MG63 (cell line): ENCODE results near the gene FAM47E. TPM values are rescaled to one million over a fixed set of nuclear protein-coding genes. Genes with fewer than 3 reads are reported as not detected.
A peak's percentile ranks its signal among the peaks of the same experiment; 100 is the strongest.

Experiments used
- DNase-seq: peaks from one replicate; pipeline ENCODE4 v3.0.0-alpha.2; 2020
- H3K27me3 ChIP-seq: fragments of 250-450 bp; sonication (Bioruptor Pico); 2 replicates; pipeline ENCODE4 v1.5.1; 2020; ENCODE audit warnings: mild to moderate bottlenecking, moderate library complexity
- H3K36me3 ChIP-seq: fragments of 250-450 bp; sonication (Bioruptor Pico); 2 replicates; pipeline ENCODE4 v1.5.1; 2020; ENCODE audit warnings: mild to moderate bottlenecking, moderate library complexity
- H3K4me3 ChIP-seq: fragments of 250-450 bp; sonication (Bioruptor Pico); 2 replicates; pipeline ENCODE4 v1.5.1; 2020; ENCODE audit warnings: mild to moderate bottlenecking, moderate library complexity
- H3K9me3 ChIP-seq: fragments of 250-450 bp; sonication (Bioruptor Pico); 2 replicates; pipeline ENCODE4 v1.5.1; 2020; ENCODE audit warnings: mild to moderate bottlenecking, moderate library complexity
- total RNA-seq: library from RNA; depleted of rRNA; stranded (reverse); fragments of >200 nt; shearing (Covaris generic); gene quantifications from 2 replicates; pipeline ENCODE4 v1.2.3, GENCODE V29; 2014; ENCODE audit warnings: low replicate concordance; rRNA removed

Gene FAM47E, protein sequence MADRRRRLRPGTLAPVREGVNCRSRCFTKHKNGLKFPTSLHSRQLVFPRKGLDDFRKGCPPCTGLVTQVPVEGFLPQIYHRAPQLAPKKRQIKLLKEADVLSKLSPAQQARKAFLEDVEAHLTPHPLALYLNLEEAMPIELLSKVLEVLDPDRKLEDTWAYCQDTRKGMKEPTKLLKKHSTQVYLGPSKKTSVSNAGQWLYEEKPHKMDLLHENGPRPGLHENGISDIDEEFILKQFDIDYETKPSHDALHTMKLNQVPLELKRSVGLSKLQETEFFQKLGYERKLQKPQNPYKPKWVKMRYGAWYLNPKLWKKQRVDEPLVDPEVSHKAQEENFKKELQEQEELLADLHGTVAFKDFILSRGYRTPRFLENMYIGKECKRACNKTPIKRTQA
- 0.16 TPM in 1 of 2 replicates, not detected in the other for total RNA-seq

DNA sequence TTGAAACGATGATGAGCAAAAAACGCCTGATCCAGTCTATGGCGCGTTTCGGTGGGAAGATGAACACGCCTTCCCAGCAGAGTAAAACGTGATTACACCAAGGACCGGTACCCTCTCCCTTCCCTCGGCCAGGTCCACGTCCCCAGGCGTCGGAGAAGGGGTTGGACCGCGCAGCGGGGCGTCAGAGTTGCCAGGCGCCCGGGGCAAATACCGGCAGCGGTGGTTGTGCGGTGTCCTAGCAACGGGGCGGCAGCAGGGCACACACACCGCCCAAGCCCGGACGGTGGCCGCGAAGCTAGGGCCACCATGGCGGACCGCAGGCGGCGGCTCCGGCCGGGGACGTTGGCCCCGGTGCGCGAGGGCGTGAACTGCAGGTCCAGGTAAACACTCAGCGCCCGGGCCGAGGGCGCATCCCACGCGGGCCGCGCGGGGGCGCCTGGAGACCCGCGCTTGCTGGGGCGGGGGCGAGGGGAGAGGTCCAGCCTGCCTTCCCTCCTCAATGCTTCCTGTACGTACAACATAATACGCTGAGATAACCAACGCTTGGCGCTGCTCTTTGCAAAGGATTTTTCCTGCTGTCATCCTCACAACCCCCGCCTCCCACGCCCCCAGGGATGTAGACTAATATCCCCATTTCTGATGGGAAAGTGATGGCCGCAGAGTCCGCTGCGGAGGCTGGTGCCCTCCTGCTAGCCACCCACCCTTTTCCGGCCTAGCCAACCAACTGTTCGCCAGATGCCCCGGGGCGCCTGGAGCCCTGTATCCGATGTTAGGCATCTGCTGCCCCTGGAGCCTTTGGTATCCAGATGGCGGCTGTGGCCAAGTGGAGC is at the start of gene FAM47E:
Gene FAM47E (plus strand): TSS at position 281 of the 830 bp plus-strand sequence. CDS start 26 bp downstream, at position 307.
- H3K27me3 ChIP-seq = peaks cover 37% of the 10 kb centered on the region
- H3K36me3 ChIP-seq = no peaks in the 10 kb centered on the region
- H3K9me3 ChIP-seq = no peaks in the 10 kb centered on the region
- peak within 1 kb of the TSS; percentile 40 for H3K4me3 ChIP-seq
- DNase-seq = peak; percentile 52

DNA sequence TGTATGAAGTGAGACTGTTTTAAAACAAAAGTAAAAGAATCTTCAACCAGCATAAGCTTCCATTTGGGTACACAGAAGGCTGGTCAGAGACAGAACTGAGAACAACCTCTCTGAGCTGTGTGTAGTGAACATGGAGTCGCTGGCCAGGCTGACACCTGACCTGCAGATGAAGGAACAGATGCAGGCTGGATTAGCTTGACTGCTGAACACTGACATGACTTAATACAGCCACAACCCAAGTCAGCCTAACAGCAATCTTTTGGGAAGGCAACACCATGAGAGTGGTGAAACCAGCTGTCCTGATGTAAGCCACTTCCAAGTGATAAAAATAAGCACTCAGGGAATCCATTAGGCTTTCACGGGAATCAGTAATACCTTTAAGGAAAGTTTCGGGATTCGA is 48.0 kb upstream of the FAM47E start:
- DNase-seq = no peak
- no peaks in the 10 kb centered on the region for H3K27me3 ChIP-seq
- H3K9me3 ChIP-seq = no peaks in the 10 kb centered on the region
- no peak overlapping the region for H3K4me3 ChIP-seq
- no peaks in the 10 kb centered on the region for H3K36me3 ChIP-seq

DNA sequence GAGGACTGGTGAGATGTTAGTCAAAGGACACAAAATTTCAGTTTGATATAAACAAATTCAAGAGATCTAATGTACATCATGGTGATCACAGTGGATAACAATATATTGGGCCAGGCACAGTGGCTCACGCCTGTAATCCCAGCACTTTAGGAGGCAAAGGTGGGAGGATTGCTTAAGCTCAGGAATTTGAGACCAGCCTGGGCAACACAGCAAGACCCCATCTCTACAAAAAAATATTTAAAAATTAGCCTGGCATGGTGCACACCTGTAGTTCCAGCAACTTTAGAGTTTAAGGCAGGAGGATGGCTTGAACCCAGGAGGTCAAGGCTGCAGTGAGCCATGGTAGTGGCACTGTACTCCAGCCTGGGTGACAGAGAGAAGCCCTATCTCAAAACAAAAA is 46.6 kb upstream of the FAM47E start:
- DNase-seq = no peak
- no peaks in the 10 kb centered on the region for H3K27me3 ChIP-seq
- no peaks in the 10 kb centered on the region for H3K9me3 ChIP-seq
- H3K36me3 ChIP-seq = no peaks in the 10 kb centered on the region
- H3K4me3 ChIP-seq = no peak overlapping the region

DNA sequence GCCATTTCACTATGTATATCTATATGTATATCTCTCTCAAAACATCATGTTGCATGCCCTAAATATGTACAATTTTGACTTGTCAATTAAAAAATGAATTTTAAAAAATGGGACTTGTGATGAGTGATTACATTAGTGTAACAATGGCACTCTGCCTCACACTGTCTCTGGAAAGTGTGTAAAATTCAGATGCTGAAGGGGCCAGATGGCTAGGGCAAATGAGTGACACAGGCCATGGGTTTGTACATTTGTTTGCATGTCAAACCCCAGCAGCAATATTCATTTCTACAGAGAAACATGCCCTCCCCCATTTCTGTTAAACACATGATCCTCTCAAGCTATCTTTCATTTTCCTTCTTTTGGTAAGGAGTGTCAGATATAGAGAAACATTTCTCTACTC is 46.0 kb upstream of the FAM47E start:
- Histone ChIP-seq H3K27me3 (no peaks in the 10 kb centered on the region), H3K4me3 (no peak overlapping the region), H3K36me3 (no peaks in the 10 kb centered on the region), H3K9me3 (no peaks in the 10 kb centered on the region)
- no peak for DNase-seq

DNA sequence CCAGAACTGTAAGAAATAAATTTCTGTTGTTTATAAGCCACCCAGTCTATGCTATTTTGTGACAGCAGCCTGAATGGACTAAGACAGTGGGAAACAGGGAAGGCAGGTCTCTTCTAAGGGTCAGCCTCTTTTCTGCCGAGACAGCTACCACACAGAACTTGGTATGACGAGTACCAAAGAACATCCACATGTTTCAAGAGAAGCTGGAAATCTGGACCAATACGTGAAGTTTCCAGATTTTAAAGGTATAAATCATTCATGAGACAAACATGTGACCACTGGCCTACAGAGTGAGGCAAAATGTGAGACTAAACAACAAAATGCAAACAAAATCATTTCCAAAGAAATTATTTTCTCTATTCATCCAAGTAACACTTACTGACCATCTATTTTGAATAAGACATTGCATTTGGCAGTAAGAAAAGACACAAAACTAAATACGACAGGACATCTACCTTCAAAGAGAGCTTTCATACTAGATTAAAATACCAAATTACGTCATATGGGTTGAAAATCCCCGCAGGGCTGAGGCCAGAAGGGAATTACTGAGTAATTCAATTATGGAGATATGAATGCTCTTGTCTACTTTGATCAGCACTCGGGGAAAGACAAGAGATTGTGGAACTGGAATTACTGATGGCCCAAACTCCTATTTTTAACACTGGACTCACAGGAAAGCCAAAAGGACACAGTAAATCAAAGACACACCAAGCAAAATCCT is 45.1 kb upstream of the FAM47E start:
- H3K36me3 ChIP-seq = no peaks in the 10 kb centered on the region
- no peak overlapping the region for H3K4me3 ChIP-seq
- no peaks in the 10 kb centered on the region for H3K9me3 ChIP-seq
- no peak for DNase-seq
- H3K27me3 ChIP-seq = no peaks in the 10 kb centered on the region

DNA sequence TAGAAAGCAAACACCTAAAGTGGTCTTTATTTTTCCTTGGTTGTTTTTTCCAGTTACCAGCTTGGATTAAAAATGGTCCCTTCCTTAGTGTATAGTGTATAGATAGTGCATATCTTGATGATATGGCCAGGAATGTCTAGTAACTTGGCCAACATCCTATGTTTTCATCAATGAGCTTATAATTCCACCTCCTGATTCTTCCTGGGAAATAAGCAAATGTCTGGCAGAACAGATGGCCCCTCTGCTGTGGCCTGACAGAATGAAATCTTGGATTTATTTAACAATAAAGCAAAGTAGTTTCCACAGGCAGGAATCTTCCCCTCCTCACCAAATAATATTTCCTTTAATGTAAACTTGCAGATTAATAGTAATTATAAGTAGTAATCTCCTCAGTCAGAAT is 44.0 kb upstream of the FAM47E start:
- Histone ChIP-seq H3K27me3 (no peaks in the 10 kb centered on the region), H3K4me3 (no peak overlapping the region), H3K36me3 (no peaks in the 10 kb centered on the region), H3K9me3 (no peaks in the 10 kb centered on the region)
- no peak for DNase-seq

DNA sequence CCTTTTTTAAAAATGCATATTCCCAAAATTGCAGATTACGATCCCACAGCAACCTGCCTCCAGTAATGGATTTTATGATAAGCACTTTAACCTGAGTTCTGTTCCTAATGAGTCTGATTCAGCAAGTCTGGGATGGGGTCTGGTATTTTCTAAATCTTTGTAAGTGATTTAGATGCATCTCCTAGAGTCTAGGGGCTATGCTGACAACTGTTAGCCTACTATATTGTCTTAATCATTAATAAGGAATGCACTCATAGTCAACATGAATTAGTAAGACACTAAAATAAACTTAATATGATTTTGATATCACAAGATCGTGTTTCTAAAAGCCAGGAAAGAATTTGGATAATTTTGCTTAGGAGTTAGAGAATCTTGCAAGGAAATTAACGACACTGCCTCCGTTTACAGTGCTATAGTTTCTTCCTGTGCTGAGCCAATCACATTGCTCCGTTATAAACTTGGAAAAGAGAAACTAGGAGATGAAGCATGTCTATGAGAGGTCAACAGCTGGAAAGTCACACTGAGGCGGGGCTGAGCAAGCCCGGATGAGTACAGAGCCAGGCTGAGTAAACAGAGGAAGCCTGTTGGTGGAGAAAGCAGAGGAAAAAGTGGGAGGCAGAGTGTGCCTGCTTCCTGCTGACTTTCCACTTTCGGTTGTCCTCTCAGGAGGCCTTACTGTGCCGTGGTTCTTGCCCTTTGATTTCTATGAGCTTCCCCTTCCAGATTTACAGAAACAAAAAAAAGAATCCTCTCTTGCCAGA is 43.3 kb upstream of the FAM47E start:
- DNase-seq = peak; percentile 80
- H3K9me3 ChIP-seq = no peaks in the 10 kb centered on the region
- no peaks in the 10 kb centered on the region for H3K36me3 ChIP-seq
- H3K4me3 ChIP-seq = peak overlapping the region; percentile 17; the same call in 1 of the 2 replicates
- H3K27me3 ChIP-seq = no peaks in the 10 kb centered on the region

DNA sequence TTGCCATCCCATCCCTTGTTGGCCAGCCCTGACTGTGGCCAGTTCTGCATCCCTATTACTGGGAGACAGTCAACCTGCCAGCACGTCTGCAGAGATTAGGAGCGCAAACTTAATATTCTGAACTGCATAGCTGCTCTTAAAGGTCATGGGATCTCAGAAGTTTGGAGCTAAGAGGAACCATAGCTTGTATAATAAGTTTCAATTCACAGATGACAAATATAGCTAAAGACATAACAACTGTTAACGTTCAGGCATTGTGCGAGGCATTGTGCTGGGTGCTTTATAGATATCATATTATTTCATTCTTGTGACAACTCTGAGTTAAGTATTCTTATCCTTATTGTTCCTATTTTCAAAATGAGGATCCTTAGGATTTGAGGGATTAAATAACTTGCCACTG is 41.6 kb upstream of the FAM47E start:
- no peak overlapping the region for H3K4me3 ChIP-seq
- no peak for DNase-seq
- H3K9me3 ChIP-seq = no peaks in the 10 kb centered on the region
- no peaks in the 10 kb centered on the region for H3K27me3 ChIP-seq
- H3K36me3 ChIP-seq = no peaks in the 10 kb centered on the region

DNA sequence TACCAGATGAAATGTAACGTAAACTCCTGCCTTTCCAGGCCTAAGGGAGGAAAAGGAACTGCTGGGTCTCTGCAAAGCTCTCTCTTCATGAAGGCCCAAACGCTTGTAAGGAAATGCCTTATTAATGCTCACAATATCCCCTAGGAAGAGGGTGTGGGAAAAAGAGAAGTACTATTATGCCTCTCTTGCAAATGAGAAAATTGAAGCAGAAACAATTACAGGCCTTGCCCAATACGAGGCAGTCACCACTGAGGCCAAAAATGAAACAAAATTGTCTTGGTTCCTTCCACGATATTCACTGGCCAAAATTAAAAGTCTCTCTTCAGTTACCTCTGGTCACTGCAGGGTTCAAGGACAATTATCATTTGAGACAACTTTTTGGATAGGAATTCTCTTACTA is 41.1 kb upstream of the FAM47E start:
- no peaks in the 10 kb centered on the region for H3K36me3 ChIP-seq
- no peaks in the 10 kb centered on the region for H3K9me3 ChIP-seq
- no peak for DNase-seq
- H3K4me3 ChIP-seq = no peak overlapping the region
- H3K27me3 ChIP-seq = no peaks in the 10 kb centered on the region

DNA sequence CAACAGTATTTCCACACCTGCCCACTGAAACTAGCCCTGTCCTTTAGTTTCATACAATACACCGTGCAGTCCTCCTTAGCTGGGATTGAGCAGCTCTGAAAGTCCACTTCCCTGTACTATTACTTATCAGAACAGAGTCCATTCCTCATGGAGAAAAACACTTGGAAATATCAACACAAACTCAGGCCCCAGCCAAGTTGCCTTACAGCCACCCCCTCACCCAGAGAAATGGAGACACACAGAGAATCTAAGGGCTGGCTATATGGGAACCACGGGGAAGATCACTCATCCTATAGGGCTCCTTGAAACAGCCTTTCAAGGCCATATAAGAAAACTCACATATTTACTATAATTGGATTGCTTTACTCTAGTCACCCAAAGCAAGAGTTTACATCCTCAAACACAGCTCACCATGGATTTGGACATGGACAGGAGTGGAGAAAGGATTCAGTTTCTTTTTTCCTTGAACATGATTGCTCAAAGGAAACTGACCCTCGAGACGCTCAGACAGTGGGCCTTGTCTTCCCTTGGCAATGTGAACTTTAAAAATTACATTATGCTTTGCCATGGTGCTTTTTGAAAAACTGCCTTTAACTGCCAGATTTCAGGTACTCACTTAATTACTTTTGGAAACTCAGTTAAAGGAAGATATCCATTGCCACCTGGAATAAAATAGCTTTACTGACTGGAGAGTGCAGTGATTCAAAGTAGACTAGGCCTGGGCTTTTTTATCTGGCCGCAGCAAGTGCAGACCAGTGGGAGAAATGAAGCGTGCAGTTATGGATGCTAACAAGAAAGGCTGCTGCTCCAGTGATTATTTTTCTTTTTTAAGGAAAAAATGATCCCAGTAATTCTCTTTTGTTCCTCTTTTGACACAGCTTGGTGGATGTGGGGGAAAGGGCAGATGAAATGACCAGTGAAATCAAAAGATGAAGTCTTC is 39.5 kb upstream of the FAM47E start:
- Histone ChIP-seq H3K9me3 (no peaks in the 10 kb centered on the region), H3K4me3 (peak overlapping the region; percentile 77), H3K36me3 (no peaks in the 10 kb centered on the region), H3K27me3 (no peaks in the 10 kb centered on the region)
- DNase-seq = no peak

DNA sequence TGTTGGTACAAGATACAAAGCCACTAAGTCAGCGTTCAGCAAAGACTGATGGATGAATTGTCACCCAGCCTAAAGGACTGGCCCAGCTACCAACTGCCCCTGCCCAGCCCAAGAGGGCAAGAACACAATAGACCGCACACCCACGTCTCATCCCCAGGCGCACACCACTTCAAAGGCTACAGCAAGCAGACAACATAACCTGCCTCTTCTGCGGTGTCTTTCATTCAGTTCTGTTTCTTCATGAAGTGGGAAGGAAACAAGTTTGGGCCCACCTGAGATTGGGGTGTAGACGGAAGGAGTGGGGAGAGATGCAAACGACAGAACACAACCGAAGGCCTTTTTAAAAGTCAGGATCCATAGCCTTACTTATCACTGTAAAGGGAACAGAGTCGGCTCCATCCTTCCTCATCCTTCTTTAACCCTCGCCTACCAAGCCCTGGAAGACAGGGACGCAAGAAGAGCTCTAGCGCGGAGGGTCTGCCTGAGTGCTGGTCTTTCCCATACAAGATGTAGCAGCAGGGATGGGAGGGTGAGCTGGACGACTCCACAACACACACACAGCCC is 38.6 kb upstream of the FAM47E start:
- Histone ChIP-seq H3K9me3 (no peaks in the 10 kb centered on the region), H3K4me3 (peak overlapping the region; percentile 77), H3K27me3 (no peaks in the 10 kb centered on the region), H3K36me3 (no peaks in the 10 kb centered on the region)
- DNase-seq = no peak

DNA sequence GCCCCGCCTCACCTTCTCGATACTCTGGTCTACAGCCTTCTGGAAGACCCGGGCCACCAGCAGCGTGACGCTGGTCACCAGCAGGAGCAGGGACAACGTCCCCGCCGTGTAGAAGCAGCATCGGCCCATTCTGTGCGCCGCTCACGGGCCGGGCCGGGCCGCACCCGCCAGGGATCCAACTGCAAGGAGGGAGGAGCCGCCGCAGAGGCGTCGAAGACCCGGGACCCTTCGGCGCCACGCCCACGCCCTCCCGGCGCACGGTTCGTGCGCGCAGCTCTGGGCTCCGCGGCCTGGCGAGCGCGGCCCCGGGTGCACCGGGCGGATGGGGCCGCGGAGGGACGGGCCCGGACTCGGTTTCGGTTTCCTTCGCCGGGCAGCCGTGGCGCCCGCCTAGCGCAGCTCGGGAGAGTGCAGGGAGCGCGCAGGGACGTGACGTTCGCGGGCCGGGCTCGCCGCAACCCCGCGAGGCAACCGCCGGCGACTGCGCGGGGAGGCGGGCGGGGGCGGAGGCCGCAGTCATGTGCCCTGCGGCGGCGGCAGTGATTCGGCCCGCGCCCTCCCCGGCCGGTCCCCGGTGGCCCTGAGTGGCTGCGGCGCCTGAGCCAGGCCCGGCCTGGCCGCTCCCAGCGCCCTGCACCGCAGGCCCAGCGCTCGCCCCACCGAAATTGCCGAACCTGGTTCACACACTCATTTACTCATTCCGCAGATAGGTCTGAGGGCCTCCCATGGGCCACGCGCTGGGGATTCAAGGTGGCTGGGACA is 37.9 kb upstream of the FAM47E start, which contains the start of gene SCARB2:
Gene SCARB2 (minus strand): TSS at position 410 of the 762 bp plus-strand sequence. CDS start 281 bp downstream, at position 129.
- no peaks in the 10 kb centered on the region for H3K9me3 ChIP-seq
- H3K4me3 ChIP-seq = peak within 1 kb of the TSS; percentile 77
- no peaks in the 10 kb centered on the region for H3K36me3 ChIP-seq
- peak; percentile 86 for DNase-seq
- no peaks in the 10 kb centered on the region for H3K27me3 ChIP-seq

DNA sequence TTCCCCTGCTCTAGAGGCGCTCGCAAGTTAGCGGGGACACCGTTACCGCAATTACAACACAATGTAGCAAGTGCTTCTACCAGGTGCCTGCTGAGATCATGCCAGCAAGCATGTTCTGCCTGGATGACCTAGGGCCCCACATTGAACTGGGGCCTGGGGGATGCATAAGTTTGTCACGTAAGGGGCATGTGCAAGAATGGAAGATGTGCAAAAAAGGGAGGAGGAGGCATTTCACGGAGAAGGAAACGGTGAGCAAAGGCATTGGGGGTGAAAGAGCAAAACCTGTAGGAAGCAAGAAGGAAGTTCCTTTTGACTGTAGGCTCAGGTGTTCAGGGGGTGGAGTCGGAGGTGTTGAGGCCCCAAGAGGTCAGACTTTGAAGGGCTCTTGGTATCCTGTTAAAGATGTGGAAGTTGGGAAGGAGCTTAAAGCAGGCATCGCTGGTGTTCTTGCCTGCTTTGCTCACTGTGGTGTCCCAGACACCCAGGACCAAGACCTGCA is 37.3 kb upstream of the FAM47E start:
- peak overlapping the region; percentile 77 for H3K4me3 ChIP-seq
- no peak for DNase-seq
- H3K27me3 ChIP-seq = no peaks in the 10 kb centered on the region
- no peaks in the 10 kb centered on the region for H3K9me3 ChIP-seq
- H3K36me3 ChIP-seq = no peaks in the 10 kb centered on the region

DNA sequence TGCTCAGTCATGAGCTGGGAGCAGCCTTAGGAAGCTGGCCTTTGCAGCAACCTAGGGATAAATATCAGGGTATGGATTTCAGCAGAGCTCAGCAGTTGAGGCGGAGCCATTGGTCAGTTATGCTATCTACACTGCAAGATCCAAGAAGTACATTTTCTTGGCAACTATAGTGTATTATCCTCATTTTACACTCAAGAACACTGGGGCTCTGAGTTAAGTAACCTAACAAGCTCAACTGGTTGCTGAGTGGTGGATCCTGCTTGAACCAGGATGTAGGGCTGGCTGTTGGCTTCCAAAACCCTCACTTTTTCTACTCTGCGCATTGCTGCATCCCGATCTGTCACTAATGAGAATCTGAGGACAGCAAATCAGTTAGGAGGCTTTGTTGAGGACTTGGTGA is 36.4 kb upstream of the FAM47E start:
- no peak overlapping the region for H3K4me3 ChIP-seq
- DNase-seq = no peak

More for the DNA sequence above, 36.4 kb upstream of the FAM47E start:
- H3K9me3 ChIP-seq = no peaks in the 10 kb centered on the region
- H3K36me3 ChIP-seq = no peaks in the 10 kb centered on the region
- no peaks in the 10 kb centered on the region for H3K27me3 ChIP-seq
